T-helper 2 cell treated with Interferon-gamma antibody and Interleukin-4, amounts not matched to agents 5 μg/mL and 100 μg/mL, for 36 hours (primary cell): ENCODE results near the gene VAV2.
"Not testable (repeated sequence)": the region's sequence is repeated elsewhere in the genome, so short reads cannot be mapped to it uniquely, and the experiment has no call there.

Experiments used
- DNase-seq: peaks from one replicate; pipeline ENCODE4 v3.0.0; 2021; ENCODE audit warnings: low spot score
- H3K27ac Mint-ChIP-seq: one replicate; pipeline ENCODE4 v1.8.0; 2021; ENCODE audit warnings: mild to moderate bottlenecking, mixed read lengths
- H3K27me3 Mint-ChIP-seq: one replicate; pipeline ENCODE4 v1.8.0; 2021; ENCODE audit warnings: low read depth, mixed read lengths
- H3K36me3 Mint-ChIP-seq: one replicate; pipeline ENCODE4 v1.8.0; 2021; ENCODE audit warnings: low read depth, mixed read lengths
- H3K4me1 Mint-ChIP-seq: one replicate; pipeline ENCODE4 v1.8.0; 2021; ENCODE audit warnings: low read depth, mixed read lengths
- H3K4me3 Mint-ChIP-seq: one replicate; pipeline ENCODE4 v1.8.0; 2022; ENCODE audit warnings: mild to moderate bottlenecking, moderate library complexity, mixed read lengths
- H3K9me3 Mint-ChIP-seq: one replicate; pipeline ENCODE4 v1.8.0; 2021; ENCODE audit warnings: mixed read lengths

Gene VAV2

DNA sequence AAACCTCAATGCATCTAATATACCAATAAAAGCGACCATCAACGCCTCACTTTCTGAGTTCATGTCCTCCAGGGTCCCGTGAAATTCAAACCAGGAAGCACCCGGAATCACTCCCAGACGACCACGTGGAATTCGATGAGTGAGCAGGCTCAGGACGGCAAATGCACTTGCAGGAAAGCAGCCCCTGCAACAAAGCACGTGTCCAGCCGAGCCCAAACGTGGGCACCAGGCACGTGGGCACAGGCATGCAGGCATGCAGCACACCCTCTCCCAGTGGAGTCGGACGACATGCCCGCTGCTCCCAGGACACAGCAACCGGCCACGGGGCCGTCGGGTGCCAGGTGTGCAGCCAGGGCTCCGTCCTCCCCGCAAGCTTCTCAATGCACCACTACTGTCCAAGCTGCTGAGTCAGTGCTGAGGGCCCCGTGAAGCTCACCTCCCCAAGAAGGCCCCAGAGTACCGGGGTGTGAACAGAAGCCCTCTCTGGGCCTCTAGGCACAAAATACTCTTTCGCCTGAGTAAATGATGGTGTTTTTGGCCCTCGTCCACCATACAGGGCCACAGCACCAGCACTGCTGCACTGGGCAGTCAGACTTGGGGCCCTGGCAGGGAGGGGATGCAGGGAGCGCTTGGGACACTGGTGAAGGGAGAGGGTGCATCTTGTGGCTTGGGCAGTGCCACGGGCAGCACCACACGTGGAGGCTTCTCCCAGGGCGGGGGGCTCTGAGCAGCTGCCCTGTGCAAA lies 87.6 kb downstream of the VAV2 start:
- no peak overlapping the region for H3K4me3 Mint-ChIP-seq
- no peaks in the 10 kb centered on the region for H3K36me3 Mint-ChIP-seq
- H3K4me1 Mint-ChIP-seq, result no peaks in the 10 kb centered on the region
- no peak overlapping the region for H3K27ac Mint-ChIP-seq
- no peaks in the 10 kb centered on the region for H3K27me3 Mint-ChIP-seq
- DNase-seq, result no peak
- no peaks in the 10 kb centered on the region for H3K9me3 Mint-ChIP-seq

- H3K36me3 Mint-ChIP-seq, result no peaks in the 10 kb centered on the region
- H3K9me3 Mint-ChIP-seq, result no peaks in the 10 kb centered on the region
- H3K4me1 Mint-ChIP-seq, result no peaks in the 10 kb centered on the region
- H3K4me3 Mint-ChIP-seq, result no peak overlapping the region
- DNase-seq, result no peak
- H3K27ac Mint-ChIP-seq, result no peak overlapping the region
- no peaks in the 10 kb centered on the region for H3K27me3 Mint-ChIP-seq
Observed at GRCh38 chr9:133901184-133901835, 90.8 kb downstream of the VAV2 start.

DNA sequence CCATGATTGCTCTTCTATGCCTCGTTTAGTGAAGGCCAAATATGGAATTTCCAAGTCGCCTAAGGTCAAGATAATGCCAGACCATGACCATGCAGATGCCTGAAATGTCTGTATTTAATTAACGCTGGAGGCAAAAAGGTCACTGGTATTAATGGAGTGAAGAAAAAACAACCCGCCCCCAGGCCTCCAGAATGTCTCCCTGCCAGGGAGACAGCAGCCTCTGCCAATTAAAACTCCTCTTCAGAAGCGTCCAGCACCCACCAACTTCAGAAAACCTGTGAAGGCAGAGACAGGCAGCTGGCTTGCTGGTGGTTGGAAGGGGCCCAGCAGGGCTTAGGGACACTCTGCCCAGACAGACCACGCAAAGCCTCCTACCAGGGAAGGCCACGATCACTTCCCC lies 94.4 kb downstream of the VAV2 start:
- no peak overlapping the region for H3K27ac Mint-ChIP-seq
- H3K27me3 Mint-ChIP-seq, result no peaks in the 10 kb centered on the region
- no peaks in the 10 kb centered on the region for H3K36me3 Mint-ChIP-seq
- no peak overlapping the region for H3K4me3 Mint-ChIP-seq
- no peaks in the 10 kb centered on the region for H3K4me1 Mint-ChIP-seq
- DNase-seq, result no peak
- no peaks in the 10 kb centered on the region for H3K9me3 Mint-ChIP-seq

GRCh38 chr9:133896007-133896406 lies 96.1 kb downstream of the VAV2 start:
- not testable (repeated sequence) for H3K27ac Mint-ChIP-seq, H3K36me3 Mint-ChIP-seq, DNase-seq, H3K9me3 Mint-ChIP-seq, H3K4me3 Mint-ChIP-seq, H3K4me1 Mint-ChIP-seq, H3K27me3 Mint-ChIP-seq

- Mint-ChIP-seq H3K4me1 (no peaks in the 10 kb centered on the region), H3K36me3 (no peaks in the 10 kb centered on the region), H3K27me3 (no peaks in the 10 kb centered on the region), H3K4me3 (no peak overlapping the region), H3K9me3 (no peaks in the 10 kb centered on the region), H3K27ac (no peak overlapping the region)
- DNase-seq, result no peak
Observed at GRCh38 chr9:133895335-133895734, 96.8 kb downstream of the VAV2 start.

- Mint-ChIP-seq H3K4me3 (no peak overlapping the region), H3K27ac (no peak overlapping the region), H3K4me1 (no peaks in the 10 kb centered on the region), H3K27me3 (no peaks in the 10 kb centered on the region), H3K9me3 (no peaks in the 10 kb centered on the region), H3K36me3 (no peaks in the 10 kb centered on the region)
- no peak for DNase-seq
Observed at GRCh38 chr9:133894377-133895321, 97.5 kb downstream of the VAV2 start.

DNA sequence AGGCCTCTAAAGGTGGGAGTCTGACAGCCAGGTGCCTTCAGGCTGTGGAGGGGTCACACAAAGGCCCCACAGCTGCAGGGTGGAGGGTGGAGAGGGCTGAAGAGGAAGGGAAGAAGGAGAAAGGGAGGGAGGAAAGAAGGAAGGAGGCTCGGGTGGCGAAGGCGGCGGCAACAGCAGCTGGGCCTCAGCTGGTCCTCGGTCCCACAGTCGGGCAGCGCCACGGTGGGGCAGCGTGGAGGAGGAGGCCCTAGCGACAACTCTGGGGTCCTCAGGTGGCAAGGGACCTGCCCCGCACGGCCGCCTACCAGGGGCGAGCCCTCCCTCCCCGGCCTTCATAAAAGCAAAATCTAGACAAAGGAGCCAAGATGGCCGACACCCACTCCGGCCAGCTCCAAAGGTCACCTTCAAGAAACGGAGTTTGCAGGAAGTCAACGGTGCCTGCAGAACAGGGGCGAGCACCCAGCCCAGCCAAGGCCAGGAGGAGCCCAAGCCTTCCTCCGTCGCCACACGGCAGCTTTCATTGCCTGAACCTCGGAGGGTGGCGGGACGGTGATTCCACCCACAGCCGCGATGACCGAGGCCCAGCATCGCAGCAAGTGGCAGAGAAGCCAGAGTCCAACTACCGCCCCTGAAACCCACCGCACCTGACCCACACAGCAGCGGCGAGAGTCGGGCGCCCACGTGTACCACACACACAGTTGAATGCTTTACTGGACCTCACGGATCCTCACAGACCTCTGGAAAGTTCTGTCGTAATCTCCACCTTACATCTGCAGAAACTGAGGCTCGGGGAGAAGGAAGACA lies 98.7 kb downstream of the VAV2 start:
- Mint-ChIP-seq H3K36me3 (no peaks in the 10 kb centered on the region), H3K27ac (no peak overlapping the region), H3K4me1 (no peaks in the 10 kb centered on the region), H3K4me3 (no peak overlapping the region), H3K27me3 (no peaks in the 10 kb centered on the region), H3K9me3 (no peaks in the 10 kb centered on the region)
- no peak for DNase-seq

- DNase-seq, result no peak
- no peak overlapping the region for H3K4me3 Mint-ChIP-seq
Observed at GRCh38 chr9:133892193-133892920, 99.8 kb downstream of the VAV2 start.

DNA sequence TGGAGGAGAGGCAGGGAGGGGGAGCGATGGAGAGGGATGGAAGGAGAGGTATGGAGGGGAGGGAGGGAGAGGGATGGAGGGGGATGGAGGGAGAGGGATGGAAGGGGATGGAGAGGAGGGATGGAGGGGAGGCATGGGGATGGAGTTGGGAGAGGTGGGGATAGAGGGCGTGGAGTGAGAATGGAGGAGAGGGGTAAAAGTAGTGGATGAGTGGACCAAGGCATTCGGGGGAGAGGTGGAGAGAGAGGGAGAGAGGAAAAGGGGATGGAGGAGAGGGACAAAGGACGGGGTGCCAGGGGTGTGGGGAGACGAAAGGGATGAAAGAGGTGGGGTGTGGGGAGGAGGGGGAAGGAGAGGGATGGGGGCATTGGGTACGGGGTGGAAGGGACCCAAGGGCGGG lies 100.4 kb downstream of the VAV2 start:
- DNase-seq, result no peak
- H3K27me3 Mint-ChIP-seq, result no peaks in the 10 kb centered on the region
- H3K4me3 Mint-ChIP-seq, result no peak overlapping the region
- no peak overlapping the region for H3K27ac Mint-ChIP-seq
- H3K9me3 Mint-ChIP-seq, result no peaks in the 10 kb centered on the region
- no peaks in the 10 kb centered on the region for H3K36me3 Mint-ChIP-seq
- no peaks in the 10 kb centered on the region for H3K4me1 Mint-ChIP-seq

More at GRCh38 chr9:133892193-133892920, 99.8 kb downstream of the VAV2 start:
- Mint-ChIP-seq H3K27ac (no peak overlapping the region), H3K4me1 (no peaks in the 10 kb centered on the region), H3K36me3 (no peaks in the 10 kb centered on the region), H3K9me3 (no peaks in the 10 kb centered on the region), H3K27me3 (no peaks in the 10 kb centered on the region)

- Mint-ChIP-seq H3K4me1 (no peaks in the 10 kb centered on the region), H3K4me3 (no peak overlapping the region), H3K27ac (no peak overlapping the region), H3K36me3 (no peaks in the 10 kb centered on the region), H3K9me3 (no peaks in the 10 kb centered on the region), H3K27me3 (no peaks in the 10 kb centered on the region)
- no peak for DNase-seq
Observed at GRCh38 chr9:133890583-133890982, 101.5 kb downstream of the VAV2 start.

DNA sequence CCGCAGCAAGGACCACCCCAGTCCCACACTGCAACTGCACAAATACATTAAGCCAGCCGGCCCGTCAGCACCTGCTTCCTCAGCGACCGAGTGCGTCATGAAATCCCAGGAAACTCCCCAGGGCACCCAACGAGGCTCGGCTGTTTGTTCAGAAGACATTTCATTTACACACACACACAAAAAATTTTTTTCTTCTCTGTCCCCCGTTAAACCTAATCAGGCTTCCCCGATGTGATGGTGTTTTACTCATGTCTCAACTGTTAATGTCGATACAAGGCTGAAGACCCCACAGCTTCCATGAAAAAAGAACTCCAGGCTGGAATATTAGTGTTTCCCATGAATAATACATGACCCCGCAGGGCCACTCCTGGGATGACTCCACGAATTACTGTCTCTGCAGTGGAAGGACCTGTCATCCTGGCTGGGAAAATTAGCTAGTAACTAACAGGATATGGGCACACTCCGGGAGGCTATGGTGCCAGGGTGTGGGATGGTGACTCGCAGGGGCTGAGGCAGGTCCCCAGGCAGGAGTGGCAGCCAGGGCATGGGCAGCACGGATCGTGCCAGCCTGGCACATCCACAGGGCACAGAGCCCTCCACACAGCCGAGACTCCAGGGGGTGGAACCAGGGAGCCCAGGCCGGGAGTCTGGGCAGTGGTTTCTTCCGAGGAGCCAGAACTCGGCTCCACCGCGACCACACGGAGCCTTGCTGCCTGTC lies 102.4 kb downstream of the VAV2 start:
- no peaks in the 10 kb centered on the region for H3K36me3 Mint-ChIP-seq
- H3K27me3 Mint-ChIP-seq, result no peaks in the 10 kb centered on the region
- H3K4me1 Mint-ChIP-seq, result no peaks in the 10 kb centered on the region
- no peak for DNase-seq
- H3K4me3 Mint-ChIP-seq, result no peak overlapping the region
- H3K27ac Mint-ChIP-seq, result no peak overlapping the region
- H3K9me3 Mint-ChIP-seq, result no peaks in the 10 kb centered on the region

DNA sequence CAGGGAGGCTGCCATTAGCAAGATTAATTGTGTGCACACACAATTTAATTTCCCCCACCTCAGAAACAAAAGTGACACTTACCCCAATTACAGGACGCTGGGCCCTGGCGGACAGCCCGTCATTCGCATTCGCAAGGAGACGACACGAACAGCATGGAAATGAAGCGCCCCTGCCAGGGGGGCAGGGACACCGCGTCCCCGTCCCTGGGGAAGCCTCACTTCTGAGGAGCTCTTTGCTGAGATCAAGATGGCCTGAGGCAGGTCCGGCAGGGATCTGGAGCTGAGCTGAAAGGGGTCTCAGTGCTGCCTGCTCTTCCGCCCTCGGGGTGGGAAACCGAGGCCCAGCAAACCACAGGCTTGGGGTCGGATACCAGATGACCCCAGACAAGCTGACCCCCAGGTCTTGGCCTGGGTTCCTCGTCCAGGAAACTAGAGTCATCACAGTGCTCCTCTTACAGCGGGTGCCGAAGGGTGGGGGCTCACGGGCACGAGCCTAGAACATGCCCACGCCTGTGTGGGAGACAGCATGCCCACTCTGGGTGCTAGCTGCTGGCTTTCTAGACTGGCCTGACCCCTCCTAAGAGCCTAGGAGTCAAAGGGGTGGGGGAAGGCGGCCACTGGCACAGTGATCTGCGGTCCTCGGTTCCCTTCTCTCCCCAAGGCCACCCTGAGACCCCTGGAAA lies 103.2 kb downstream of the VAV2 start:
- H3K4me1 Mint-ChIP-seq, result no peaks in the 10 kb centered on the region
- H3K27ac Mint-ChIP-seq, result no peak overlapping the region
- H3K4me3 Mint-ChIP-seq, result no peak overlapping the region
- no peak for DNase-seq
- H3K36me3 Mint-ChIP-seq, result no peaks in the 10 kb centered on the region
- H3K27me3 Mint-ChIP-seq, result no peaks in the 10 kb centered on the region
- no peaks in the 10 kb centered on the region for H3K9me3 Mint-ChIP-seq
